ENCODE results near the gene KCNC4.

KCNC4 gene

DNA sequence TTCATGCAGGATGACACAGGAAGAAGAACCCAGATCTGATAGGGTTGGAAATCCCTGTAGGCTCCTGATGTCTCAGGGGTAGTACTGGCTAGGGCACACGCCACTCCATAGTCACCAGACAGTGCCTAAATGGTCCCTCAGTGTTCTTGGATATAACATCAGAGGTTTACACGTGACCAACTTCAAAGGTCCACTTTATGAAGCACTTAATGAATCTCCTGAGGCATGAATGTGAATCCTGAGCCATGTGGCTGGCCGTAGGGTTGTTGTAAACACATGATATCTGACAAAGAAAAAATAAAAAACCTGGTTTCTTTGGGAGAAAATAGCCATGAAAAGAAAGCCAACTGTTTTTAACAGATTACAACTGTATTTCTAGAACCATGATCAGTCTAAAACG, 32.3 kb upstream of the KCNC4 start:
- TF ChIP-seq ZNF274 (IDR thresholded peaks at IDR 0.05; ENCODE audit: low read depth, low read length) = no peak
- H3K4me3 ChIP-seq (ENCODE audit: low read length) = no peak overlapping the region

DNA sequence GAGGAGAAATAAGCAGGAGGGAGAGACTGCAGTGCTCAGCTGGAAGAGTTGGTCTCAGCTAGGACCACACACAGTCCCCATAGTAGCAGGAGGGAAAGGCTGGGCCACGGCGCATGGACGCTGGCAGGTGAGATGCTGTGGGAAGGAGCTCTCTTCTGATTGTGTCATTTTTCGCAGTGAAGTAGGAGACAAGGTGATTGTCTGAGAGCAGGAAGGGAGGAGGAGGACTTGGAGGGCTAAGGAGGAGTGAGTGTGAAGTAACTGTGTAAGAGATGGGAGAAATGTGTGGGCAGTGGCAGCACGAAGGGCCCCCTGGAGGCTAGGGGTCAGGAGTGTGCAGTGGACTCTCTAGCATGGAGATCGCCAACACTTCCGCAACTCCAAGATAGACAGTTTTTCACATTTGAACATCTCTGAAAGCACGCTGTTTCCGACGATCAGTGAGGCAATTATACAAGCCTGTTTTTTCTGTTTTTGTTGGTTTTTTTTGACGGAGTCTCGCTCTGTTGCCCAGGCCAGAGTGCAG, 26.4 kb upstream of the KCNC4 start:
- TF ChIP-seq ZNF274 (IDR thresholded peaks at IDR 0.05; ENCODE audit: low read depth, low read length) = no peak
- no peak overlapping the region for H3K4me3 ChIP-seq (ENCODE audit: low read length)

DNA sequence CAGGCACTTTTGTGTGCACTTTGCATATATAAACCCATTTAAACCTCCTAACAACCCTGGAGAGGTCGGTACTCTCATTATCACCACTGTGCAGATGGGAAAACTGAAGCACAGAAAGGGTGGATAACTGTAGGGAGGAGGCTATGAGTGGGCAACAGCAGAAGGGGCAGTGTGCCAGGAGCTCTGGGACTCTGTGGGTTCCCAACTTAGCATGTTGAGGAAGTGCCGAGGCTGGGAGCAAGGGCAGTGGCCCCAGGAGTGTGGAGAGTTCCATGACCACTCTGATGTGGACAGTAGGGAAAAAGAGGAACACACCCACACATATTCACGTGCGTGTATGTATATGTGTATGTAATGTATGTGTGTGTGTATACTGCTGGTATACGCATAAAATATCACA, 25.7 kb upstream of the KCNC4 start:
- no peak for TF ChIP-seq ZNF274 (IDR thresholded peaks at IDR 0.05; ENCODE audit: low read depth, low read length)

DNA sequence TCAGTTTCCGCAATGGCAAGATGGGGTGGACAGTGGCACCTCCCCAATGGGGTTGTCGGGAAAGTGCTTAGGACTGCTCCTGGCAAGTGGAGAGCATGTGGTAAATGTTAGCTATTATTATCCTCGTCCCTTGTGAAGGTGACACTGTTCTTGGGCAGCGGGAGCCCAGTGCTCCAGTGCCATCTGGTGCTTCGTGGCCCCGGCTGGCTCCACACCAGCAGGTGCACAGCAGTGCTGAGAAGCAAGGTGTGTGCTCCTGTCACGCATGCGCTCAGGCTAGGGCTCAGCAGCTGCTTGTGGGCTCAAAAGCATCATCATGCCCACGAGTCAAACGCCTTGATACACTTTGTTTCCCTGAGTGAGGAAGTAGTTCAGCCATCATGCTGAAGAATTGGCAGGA, 24.9 kb upstream of the KCNC4 start:
- no peak for TF ChIP-seq ZNF274 (IDR thresholded peaks at IDR 0.05; ENCODE audit: low read depth, low read length)
- no peak overlapping the region for H3K4me3 ChIP-seq (ENCODE audit: low read length)

More for the DNA sequence above, 25.7 kb upstream of the KCNC4 start:
- H3K4me3 ChIP-seq (ENCODE audit: low read length) = no peak overlapping the region

DNA sequence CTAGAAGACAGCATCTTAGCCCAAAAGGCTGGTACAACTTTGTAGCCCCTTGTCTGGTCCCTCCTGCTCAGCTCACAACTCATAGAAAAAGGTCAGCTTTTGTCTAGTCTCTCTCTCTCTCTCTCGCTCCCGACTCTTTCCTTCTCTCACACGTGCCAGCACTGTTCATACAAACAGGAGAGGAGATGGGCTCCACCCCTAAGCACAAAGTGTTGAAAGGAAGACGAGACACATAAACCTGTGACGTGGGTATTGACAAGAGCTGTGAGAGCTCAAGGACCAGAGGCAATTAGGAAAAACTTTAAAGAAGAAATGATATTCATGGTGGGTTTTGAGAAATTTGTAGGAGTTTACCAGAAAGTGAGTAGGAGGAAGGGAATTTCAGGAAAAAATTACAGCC, 23.6 kb upstream of the KCNC4 start:
- no peak for TF ChIP-seq ZNF274 (IDR thresholded peaks at IDR 0.05; ENCODE audit: low read depth, low read length)
- H3K4me3 ChIP-seq (ENCODE audit: low read length) = no peak overlapping the region

DNA sequence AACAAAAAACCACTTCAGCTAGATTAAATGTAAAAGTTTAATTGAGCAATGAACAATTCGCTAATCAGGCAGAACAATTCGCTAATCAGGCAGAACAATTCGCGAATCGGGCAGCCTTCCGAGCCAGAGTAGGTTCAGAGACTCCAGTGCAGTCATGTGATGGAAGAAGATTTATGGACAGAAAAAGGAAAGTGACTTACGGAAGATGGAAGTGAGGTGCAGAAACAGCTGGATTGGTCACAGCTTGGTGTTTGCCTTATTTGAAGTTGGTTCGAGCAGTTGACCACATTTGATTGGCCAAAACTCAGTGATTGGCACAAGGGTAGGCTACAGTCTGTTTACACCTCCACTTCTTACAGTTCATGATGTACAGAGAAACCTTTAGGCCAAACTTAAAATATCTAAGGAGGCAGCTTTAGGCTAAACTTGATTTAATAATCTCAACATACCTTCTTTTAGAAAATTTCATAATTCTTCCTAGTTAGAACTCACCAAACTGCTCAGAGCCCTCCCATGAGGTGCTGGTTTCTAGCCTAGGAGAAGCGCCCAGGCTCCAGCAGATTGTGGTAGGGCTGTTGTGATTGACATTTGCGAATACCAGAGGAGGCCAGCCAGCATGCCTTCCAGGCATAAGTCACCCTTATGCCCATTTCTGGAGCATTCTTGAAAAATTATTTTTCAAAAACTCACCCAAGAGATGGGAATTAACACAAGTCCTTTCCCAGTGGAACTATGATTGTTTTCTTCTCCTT, 22.8 kb upstream of the KCNC4 start:
- TF ChIP-seq ZNF274 (IDR thresholded peaks at IDR 0.05; ENCODE audit: low read depth, low read length) = no peak
- no peak overlapping the region for H3K4me3 ChIP-seq (ENCODE audit: low read length)

DNA sequence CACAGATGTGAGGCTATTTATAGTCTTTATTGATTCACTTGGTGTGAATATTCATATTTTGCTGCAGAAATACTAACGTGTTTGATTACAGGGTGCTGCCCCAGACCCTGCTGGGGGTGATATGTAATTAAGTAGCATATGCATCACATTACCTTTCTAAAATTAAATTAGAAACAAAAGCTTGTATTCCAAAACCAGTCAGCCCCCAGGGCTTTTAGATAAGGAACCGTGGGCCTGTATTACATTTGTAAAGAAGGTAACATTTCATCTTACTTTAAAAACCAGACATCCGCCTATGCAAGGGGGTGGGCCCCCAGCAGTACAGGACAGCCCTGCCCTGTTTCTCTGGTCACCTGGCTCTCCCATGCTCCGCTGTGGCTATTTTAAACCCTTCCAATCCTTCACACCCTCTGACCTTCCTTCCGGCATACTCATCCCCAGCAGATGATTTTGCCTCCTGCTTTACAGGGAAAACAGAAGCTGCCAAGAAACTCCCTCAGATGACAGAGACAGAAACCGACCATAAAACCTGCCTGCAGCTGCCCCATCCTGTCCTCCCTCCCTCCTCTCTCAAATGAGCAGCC, 22.0 kb upstream of the KCNC4 start:
- H3K4me3 ChIP-seq (ENCODE audit: low read length) = no peak overlapping the region
- TF ChIP-seq ZNF274 (IDR thresholded peaks at IDR 0.05; ENCODE audit: low read depth, low read length) = no peak

DNA sequence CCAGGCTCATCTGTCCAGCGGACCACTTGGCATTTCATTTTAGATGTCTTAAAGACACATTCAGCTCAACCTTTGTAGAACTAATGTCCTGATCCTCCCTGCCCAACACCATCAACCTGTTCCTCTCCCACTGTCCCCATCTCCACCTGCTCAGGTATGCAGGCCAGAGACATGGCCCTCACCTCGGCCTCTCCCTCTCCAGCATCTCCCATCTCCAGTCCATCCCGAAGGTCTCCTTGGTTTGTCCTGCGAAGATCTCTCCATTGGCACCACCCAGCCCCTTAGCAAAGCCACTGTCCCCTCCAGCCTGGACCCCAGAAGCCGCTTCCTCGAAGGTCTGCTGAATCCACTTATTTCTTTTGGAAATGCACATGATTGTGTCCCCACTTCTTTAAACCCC, 20.9 kb upstream of the KCNC4 start:
- no peak for TF ChIP-seq ZNF274 (IDR thresholded peaks at IDR 0.05; ENCODE audit: low read depth, low read length)
- no peak overlapping the region for H3K4me3 ChIP-seq (ENCODE audit: low read length)

DNA sequence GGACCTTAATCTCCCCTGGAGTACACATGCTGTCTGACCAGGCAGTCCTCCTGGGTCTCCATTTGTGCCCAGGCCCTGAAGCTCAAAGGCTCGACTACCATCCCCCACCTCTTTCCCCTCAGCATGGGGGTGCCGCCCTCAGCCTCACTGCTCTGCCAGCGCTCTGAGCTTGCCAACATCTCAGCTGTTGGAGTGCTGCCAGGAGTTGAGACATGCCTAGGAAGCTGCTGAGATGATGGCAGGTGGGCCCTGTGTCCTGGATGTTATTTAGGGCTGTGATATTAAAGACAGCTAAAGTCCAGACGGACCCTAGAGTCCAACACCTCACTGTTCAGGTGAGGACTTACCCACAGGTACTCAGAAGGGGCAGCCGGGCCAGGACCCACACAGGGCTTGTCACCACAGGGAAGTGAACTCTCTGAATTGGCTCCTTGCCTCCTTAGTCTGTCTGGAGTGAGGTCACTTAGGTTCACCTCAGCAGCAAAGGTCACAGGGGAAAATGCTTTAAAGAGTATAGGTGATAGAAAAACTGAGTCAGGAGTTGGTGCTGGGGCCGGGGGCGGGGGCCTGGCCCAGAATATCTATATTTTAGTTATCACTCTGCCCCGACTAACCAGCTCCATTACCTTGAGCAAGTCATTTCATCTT, 19.7 kb upstream of the KCNC4 start:
- H3K4me3 ChIP-seq (ENCODE audit: low read length) = no peak overlapping the region
- no peak for TF ChIP-seq ZNF274 (IDR thresholded peaks at IDR 0.05; ENCODE audit: low read depth, low read length)

DNA sequence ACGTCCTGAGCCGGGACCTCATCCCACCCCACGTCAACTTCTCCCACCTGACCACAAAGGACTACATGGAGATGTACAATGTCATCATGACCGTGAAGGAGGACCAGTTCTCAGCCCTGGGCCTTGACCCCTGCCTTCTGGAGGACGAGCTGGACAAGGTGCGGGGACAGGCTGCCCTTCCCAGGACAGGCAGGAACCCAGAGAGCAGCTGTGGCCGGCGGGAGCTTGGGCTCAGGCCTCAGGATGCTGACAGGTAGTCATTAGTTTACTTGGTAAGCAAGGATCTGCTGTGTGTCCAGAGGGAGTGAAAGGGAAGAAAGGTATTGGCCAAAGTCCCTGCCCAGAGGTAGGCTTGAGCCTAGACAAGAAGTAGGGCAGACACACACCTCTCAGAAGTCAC, 17.6 kb upstream of the KCNC4 start:
- H3K4me3 ChIP-seq (ENCODE audit: low read length) = no peak overlapping the region
- no peak for TF ChIP-seq ZNF274 (IDR thresholded peaks at IDR 0.05; ENCODE audit: low read depth, low read length)

DNA sequence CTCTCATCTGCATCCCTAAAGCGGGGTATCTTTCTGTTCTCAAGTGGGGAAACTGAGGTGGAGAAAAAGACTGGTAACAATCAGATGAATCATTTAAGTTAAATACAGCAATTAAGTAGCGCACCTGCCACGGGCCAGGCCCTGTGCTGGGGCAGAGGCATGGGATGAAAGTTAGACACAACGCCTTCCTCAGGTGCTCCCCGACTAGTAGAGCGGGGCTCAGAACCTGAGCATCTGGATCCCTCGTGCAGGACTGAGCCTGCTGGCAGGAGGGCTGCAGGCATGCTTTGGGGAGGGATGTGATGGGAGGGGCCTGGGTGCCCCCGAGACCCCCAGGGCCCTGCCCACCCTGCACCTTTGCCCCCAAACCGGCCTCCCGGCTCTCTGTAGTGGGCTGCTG, 14.9 kb upstream of the KCNC4 start:
- no peak overlapping the region for H3K4me3 ChIP-seq (ENCODE audit: low read length)
- no peak for TF ChIP-seq ZNF274 (IDR thresholded peaks at IDR 0.05; ENCODE audit: low read depth, low read length)

DNA sequence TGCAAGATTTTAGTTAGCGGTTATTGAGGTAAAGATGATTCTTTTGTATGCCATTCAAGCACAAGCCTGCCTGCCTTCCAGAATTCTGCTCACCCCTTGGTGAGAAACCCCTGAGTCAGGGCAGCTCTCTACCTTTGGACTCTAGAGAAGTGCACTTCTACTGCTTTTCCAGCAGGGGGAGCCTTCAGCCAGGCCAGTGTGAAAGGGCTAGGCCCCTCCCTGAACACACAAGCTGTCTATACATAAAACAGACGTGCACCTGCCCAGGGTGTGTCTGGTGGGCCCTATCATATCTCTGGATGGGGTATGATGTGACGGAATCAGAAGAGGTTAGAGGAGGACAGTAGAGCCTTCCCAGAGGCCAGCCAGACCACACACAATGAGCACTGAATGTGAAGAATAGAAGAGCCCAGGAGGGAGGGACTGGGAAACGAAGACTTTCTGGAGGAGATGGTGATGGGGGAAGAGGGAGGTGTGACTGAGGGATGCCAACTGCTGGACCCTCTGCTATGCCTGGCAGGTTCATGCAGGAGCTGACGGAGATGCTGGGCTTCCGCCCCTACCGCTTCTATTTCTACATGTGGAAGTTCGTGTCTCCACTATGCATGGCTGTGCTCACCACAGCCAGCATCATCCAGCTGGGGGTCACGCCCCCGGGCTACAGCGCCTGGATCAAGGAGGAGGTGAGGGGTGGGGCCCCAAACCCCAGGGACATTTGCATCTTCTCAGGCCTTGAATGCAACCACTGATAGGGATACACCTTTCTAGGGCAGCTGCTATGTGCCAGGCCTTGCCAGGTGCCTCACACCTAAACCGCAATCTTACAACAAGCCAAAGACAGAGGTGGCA, 13.0 kb upstream of the KCNC4 start:
- no peak for TF ChIP-seq ZNF274 (IDR thresholded peaks at IDR 0.05; ENCODE audit: low read depth, low read length)
- H3K4me3 ChIP-seq (ENCODE audit: low read length) = no peak overlapping the region

DNA sequence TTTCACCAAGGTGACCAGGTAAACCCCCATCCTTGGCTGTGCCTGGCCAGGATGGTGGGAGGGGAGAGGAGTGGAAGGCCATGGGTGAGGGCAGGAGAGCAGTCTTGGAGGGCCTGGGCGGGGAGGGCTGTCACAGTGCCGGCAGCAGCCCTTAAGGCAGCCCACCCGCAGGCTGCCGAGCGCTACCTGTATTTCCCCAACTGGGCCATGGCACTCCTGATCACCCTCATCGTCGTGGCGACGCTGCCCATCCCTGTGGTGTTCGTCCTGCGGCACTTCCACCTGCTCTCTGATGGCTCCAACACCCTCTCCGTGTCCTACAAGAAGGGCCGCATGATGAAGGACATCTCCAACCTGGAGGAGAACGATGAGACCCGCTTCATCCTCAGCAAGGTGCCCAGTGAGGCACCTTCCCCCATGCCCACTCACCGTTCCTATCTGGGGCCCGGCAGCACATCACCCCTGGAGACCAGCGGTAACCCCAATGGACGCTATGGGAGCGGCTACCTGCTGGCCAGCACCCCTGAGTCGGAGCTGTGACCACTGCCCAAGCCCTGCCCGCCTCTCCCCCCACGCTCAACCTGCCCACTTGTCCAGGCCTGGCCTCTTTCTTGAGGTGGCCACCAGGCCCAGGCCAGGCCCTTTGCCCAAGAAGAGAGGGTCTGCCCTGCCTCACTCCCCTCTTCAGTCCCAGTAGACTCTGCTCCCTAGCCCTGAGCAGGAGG, 12.0 kb upstream of the KCNC4 start:
- no peak overlapping the region for H3K4me3 ChIP-seq (ENCODE audit: low read length)
- TF ChIP-seq ZNF274 (IDR thresholded peaks at IDR 0.05; ENCODE audit: low read depth, low read length) = no peak

DNA sequence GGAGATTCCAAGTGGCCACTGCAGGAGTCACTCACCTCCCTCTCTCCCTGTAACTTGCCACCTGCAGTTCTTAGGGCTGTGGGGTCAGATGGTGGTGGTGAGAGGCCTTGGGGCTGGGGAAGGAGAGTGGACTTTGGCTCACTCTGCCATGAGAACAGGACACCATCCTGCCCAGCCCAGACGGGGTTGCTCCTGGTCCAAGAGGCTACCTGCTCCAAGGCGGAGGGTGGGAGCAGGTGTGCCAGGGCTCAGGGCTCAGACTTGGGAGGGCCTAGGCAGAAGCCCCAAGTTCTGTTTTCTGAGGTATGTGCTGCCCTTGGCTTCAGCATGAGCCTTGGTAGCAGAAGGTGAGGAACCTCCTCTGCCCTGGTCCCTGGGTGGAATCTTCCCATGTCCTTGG, 11.4 kb upstream of the KCNC4 start:
- H3K4me3 ChIP-seq (ENCODE audit: low read length) = no peak overlapping the region
- no peak for TF ChIP-seq ZNF274 (IDR thresholded peaks at IDR 0.05; ENCODE audit: low read depth, low read length)
